Stimulated activated CD4-positive, alpha-beta T cell treated with anti-CD3 and anti-CD28 coated beads, Interleukin-1b, Interleukin-23, amount 100 ng/mL, for 24 hours (primary cell): ENCODE data around the gene HOXB5.

ENCODE experiments used
- DNase-seq, 4 experiments: peaks; one replicate each; pipeline ENCODE4 v3.0.0-alpha.2; 2020; ENCODE audit warnings: low read depth in 4 of 4, low spot score in 1 of 4

HOXB5 gene

DNA sequence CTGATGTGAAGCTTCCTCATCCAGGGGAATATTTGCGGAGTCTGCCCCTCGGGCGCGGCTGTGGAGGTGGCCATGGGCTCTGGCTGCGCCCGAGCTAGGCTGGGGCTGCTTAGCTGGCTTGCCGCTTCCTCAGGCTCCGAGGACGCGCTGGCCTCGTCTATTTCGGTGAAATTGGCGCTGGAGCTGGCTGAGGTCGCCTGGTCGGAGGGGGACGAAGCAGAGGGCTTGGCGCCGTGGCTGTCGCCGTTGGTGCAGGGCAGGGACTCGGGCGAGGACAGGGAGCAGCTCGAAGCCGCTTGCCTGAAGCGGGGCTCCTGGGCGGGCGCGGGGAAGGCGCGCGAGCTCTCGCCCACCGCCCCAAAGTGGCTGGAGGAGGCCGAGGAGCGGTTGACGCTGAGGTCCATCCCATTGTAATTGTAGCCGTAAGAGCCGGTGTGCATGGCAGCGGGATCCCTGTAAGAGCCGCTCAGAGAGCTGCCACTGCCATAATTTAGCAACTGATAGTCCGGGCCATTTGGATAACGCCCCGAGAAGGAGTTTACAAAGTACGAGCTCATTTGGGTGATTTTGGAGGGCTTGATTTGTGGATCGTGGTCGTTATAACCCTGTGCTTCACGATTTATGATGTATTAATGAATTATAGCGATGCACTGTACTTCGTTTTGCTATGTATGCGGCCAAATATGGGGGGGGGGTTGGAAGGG lies at the start of gene HOXB5:
Gene HOXB5 (minus strand): TSS at position 654 of the 704 bp plus-strand sequence. CDS start 97 bp downstream, at position 557.
- no peak for DNase-seq

DNA sequence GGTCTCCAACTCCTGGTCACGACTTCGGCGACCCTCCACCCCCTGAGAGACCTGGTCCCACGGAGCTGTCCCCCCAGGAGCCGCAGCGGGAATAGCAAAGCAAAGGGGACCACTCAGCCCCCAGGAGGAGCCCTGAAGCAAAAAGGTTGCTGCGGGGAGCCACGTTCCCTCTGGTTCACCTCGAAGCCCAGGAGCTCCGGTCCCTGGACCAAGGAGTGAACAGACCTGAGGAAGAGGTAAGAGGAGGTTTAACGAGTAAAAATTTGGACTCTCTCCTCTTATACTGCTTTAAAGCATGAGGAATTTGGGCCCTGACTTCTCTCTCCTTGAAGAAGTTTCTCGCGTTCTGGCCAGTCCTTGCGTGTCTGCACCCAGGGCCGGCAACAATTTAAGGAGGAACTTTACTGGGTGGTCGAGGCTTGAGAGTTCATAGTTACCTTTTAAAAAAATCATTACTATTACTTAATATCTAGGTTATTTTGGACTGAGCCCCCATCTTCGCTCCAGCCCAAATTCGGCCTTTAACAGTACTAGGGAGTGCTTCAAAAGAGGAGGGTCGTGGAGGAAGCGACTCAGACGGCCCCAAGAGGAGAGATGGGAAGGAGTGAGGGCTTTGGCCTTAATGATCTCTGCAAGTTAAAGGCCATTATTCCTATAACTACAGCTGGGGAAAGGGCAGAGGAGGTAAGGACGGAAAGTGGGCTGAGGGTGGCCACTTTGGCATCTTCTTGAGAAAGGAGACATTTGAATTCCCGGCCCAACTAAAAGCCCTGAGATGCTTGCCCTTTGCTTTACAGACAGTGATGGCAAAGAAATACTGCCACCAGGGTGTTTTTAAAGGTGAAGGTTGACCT lies 49.5 kb upstream of the HOXB5 start:
- DNase-seq: no peak

DNA sequence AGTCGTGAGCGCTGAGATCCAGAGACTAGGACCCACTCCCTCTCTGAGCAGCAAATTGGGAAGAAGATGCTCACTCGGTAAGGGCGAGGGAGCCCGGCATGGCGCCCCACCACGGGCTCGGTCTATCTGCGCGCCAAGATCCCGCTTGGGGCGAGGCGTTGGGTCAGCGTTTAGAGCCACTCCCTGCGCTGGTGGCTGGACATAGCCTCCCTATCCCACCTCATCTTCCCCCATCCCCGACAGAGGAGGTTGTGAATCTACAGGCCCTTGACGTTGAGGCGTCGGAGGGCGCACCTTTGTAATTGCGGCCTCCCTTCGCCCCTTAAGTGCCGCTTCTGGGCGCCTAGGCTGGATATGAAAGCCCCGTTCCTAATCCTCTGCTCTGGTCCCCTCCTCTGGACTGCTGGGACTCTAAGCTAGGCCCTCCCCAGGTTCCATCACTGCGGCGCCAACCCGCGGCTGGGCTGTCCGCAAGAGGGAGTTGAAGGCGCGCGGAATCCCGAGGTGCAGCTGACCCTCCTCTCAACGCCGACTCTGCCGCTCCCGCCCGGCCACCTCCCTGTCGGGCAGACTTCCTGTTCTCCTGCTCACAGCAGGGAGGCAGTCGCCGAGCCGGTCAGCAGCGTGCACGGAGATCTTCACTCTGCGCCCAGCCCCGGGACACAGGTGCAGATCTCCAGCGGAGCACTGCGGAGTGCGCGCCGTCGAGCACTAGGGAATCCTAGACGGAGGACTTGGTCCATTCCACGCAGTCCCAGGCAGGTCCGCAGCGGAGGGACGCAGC lies 48.7 kb upstream of the HOXB5 start:
- DNase-seq: no peak

DNA sequence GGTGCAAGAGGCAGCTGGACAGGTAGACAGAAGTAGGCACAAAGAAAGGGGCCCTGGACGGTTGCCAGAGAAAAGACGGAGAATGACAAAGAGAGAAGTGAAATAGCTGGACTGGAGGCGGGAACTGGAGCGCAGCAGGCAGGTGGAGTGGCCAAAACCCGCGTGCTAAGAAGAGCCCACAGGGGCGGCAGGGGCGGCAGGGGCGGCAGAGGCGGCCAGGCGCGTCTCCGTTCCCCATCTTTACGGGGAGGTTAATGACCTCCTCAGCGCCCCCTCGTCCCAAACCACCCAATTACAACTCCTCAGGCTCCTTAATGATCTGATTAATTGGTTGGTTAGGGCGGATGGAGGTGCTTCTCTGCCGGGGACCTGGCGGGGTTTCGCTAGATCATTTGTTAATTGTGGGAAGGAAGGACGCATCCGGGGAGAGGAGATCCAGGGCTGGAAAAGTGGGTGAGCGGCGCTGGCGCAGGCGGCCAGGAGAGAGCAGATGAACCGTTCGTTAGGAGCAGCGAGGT lies 48.0 kb upstream of the HOXB5 start:
- DNase-seq: no peak

GRCh38 chr17:48640858-48641180 lies 47.2 kb upstream of the HOXB5 start:
- DNase-seq: no peak

DNA sequence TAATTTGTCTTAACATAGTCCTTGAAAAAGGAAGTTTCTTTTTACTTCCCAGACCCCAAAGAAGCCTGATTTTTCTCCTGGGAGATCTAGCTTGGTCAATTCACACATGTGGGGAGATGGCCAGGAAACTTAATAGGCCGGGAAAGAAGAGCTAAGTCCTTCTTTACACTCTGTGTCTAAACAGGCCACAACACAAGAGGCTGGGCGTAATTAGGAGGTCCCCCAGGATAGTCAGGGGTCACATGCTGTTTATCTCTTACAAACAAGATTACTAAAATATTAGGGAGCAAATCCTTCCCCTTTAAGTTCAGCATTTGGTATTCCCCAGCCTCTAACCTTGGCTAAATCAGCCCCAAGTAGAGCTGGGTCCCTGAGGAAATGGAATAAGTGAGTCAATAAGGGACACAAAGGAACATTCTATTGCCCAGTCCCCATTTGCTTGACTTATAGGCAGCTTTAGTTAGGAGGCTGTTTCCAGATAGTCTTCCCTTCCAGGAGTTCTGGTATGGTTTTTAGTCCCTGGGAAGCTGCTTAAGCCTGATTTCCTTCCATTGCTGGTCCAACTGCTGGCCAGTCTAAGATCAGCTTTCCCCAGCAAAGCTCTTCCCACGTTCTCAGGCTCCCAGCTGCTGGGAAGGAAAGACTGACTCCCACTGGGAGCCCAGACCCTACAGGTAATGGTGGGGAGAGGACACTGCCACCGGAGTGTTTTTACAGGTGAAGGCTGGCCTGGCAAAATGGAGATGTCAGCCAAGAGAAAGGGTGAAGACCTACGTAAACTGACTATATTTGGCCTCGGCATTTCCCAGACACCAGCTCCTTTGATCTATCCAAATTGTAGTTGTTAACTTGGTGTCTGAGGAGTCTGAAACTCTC lies 46.6 kb upstream of the HOXB5 start:
- no peak for DNase-seq

DNA sequence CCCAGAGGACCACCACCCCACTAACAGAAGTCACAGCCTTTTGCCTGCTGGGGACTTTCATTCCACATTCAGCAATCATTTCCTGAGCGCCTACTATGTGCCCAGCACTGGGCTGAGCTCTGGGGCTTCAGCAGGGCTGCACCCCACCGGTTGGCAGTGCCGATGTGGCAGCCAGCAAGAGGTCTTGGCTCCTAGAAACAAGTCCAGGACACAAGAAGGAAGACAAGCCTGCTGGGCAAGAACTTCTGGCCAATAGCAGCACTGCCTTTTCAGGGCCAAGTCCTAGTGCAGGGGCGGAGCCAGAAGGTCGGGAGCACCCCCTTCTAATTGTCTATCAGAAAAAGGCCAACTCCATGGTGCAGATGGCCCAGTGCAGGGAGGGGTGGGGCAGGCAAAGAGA lies 45.6 kb upstream of the HOXB5 start:
- no peak for DNase-seq

DNA sequence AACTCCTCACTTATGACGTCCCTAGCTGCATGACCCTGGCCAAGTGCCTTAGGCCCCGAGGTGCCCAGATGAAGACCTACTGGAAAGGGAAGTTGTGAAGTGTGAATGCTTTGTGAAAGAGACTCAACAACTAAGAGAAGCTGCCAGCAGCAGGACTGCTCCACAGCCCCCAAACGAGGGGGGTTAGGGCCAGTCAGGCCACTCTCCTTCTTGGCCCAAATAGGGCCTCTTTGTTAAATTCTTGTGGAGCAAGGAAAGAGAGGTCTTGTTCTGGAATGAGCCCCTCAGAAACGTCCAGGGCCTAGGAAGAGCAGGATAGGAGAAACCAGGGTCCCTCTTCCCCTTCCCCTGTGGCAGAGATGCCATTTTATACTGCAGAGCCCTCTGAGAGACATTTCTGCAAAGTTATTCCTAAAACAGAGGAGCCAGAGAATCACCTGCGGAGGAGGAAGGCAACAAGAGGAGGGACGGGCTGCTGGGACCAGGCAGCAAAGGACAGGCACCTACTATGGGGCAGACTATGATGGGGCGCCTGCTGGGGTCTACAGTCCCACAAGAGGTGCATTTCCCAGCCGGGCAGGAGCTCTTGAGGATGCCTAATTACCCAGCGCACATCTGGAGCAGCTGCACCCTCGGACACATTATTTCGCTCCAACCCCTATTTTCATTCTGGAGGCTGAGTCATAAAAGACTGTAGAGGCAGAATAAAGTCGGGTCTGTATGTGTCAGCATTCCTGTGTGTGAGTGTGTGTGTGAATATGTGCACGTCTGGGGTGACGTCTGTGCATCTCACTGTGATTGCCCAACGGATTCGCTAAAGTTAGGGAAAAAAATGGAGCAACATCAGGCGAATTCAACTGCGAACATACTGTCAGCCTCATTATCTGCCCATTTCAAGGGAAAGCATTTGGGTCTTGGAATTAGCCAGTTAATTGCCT lies 44.0 kb upstream of the HOXB5 start:
- no peak for DNase-seq

DNA sequence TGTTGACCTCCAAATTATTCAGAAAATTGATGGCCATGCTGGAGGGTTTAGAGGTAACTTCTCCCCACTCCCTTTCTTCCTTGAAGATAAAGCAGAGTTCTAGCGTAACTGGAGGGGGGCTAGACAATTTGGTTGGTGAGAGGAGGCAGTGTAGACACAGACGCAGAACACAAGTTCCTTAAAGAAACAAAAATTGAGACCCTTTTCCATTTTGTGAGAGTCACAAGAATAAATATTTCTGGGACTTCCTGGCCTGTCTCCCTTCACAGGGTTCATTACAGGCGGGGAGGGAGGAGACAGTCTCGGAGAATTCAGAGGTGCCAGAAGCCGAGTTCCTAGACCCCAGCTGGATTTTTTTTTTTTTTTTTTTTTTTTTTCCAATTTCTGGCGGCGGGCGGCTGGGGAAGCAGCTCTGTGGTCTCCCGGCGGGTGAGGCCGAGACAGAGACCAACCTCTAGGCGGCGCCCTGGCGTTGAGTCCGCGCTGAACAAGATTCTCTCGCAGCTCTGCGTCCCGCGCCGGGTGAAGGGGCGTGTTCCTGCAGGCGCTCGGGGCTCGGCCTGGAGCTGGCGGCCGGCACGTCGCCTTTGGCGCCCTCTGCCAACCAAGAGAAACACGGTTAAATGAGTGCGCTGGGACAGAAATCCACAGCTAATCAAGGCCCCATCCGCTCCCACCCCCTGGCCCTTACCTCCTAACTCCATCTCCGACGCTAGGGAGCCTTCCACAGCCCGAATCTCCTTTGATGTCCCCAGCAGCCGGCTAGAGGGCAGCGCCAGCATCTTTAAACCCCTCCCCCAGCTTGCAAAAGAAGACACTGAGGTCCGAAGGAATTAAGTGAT lies 42.8 kb upstream of the HOXB5 start:
- peak; percentile 42 to 75 (median 58) for DNase-seq

DNA sequence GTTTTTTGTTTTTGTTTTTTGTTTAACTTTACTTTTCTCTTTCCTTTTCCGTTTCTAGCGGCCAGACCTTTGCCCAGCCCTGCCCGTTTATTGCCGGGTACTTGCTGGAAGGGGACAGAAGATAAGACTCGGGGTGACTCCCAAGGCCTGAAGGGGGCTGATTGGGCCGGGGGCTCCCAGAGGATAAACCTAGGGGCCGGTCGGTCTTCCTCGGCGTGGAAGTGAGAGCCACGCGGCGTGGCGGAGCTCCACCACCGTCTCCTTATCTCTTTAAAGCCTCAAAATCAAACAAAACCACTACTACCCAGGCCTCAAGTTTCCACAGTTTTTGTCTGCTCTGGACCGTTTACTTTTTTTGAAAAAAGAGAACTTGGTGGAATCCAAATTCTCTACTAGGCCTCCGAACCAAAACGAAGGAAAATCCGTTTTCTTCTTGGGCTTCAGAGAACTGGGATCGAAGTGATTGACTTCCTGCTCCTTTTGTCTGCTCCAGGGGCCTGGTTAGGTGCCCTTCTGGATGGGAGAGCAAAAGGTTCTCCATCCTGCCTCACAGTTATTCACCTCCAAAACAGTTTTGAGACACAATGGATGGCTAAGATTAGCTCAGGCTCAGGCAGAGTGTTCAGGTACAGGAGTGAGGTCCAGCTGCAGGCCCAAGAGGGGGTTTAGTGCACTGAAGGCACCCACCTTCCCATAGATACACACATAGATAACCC lies 41.1 kb upstream of the HOXB5 start:
- no peak for DNase-seq

- DNase-seq: no peak
Observed at GRCh38 chr17:48633266-48633677, 39.7 kb upstream of the HOXB5 start.

DNA sequence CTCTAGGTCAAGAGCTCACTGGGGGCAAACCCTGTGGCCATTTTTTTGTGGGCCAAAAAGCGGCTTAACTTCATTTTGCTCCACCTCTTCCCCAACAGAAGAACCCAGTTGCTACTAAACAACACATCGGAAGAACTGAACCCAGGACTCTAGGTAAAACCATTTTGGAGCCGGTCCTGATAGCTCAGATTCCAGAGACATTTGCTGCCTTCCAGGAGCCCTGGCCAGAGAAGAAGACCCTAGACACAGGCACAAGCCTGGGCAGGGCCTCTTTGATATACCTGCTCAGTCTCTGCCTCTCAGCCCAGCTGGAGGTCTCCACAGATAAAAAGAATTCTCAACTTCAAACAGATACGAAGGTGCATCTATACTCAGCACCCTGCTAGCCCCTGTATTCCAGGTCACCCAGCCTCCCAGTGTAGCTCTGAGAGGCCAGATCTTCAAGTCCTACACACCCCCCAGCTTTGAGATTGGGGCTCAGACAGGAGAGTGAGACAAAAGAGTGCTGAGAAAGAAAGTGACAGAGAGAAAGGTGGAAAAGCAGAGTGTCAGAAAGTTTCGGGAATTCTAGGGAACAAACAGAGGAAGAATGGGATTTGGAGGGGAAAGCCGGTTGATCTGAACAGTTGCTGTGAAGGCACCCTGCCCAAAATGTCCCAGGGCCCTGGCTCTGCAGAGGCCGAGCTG lies 39.1 kb upstream of the HOXB5 start:
- DNase-seq: no peak

DNA sequence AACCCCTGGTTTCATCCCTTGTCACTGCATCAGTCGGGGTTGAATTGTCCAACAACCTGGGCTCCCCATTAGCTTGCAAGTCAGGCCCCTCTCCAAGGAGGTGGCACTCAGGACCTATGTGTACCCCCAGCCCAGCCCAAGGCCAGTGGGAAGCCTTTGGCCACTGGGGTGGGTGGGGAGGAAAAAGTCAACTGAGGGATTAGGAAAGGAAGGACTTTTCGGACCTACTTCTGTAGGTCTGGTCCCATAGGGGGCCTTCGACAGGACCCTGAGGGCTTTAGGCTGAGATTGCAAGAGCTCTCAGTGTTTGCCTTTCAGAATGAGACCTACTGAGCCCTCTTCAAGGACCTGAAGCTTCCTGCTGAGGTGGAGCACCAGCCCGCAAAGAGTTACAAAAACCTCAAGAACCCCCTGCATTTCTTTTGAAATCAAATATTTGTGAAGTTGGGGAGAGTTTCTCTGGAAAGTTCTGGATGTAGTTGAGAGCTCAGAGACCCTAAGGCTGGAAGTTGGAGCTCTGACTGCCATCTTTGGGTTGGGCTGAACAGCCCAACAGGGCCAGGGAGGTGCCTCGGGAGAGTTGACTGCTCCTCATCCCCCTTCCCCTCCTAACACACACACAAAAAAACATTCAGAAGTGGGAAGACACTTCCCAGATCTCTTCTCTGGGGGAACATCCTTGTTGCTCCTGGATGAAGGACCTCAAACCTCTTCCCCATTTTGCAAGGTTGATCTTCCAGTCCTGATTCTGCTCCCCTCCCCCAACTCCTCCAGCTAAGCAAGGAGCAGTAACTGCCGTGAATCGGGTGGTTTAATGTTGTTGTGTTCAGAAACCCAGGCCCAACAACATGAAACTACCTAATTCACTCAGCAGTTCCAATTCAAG lies 38.4 kb upstream of the HOXB5 start:
- DNase-seq: no peak

DNA sequence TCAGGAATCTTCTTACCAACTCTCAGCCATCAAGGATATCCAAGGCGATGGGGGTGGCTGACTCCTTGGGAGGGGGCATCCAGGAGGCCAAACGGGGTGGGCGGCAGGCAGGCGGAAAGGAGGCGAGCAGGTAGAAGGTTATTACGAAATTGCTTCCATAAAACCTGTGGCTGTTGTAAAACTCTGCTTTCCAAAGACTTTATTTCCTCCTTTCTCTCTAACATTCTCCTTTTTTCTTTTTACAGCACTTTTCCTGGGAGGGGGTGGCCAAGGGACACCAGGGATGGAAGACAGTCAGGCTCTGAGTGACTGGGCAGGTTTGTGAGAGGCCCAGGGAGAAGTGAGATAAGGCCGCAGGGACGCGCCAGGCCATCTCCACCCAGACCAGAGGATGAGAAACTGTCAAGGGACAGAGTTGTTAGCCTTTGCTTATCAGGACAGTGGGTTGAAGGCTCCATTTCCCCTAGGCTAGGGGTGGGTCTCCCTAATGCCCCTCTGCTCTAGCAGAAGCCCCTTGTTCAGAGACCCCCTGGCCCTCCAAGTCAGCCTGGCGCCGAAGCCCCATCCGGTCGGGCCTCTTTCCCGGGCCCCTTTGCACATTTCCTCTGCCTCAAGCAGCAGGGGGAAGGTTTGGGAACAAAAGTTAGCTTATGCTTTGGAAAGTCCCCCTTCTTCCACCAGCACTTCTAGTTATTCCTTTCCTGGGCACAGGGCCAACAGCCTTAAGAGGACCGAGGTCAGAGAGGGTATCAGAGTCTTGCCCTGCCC lies 37.5 kb upstream of the HOXB5 start:
- no peak for DNase-seq

DNA sequence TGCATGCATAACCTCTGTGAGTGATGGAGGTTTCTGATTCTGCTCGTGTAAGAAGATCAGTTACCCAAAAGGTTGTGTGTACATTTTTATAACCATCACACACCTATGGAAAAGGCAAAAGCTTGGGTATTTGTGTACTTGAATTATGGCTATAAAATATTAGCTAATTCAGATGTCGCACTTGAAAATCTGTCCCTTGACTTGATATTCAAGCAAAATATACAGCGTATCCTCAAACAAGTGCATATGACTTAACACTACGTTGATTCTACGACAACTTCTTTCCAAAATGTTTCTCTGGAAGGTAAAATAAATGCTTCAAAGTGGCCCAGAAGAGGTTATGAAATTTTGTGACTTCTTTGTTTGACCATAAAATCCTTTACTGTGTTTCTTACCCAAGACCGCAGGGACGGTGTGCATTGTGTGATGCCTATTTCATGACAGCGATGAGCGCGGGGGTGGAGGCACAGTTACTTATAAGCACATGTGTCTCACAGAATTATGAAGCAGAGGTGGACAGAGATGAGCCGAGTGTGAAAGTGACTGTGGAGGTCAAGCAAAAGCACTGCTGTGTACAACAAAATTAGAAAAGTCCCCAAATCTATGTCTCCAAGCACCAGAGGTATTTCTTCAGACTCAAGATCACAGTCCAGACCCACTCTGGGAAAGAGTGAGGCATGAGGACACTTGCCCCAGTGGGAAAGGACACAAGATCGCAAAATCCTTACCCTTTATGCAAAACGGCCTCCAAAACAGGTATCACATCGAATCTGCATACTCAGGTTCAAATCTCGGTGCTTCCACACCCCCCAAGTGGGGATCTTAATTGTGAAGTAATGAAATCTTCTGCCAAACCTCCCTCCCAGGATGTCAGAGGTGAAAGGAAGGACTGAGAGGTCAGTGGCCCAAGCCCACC lies 36.7 kb upstream of the HOXB5 start:
- no peak for DNase-seq
